AG04449 (cell line): ENCODE results near the gene METAP1.

Experiments
- CTCF ChIA-PET: fragments of 350-600 bp; formaldehyde crosslinking; extraction: SDS; loops from one replicate; lab custom pipeline; 2021; ENCODE audit warnings: antibody characterized with exemption; lab: Yijun Ruan, JAX
- POLR2A ChIA-PET: fragments of 400-600, 350-600 bp; formaldehyde crosslinking; extraction: SDS; loops from one replicate; lab custom pipeline; 2020; ENCODE audit warnings: antibody characterized with exemption, inconsistent platforms; lab: Yijun Ruan, JAX
- DNase-seq: peaks from one replicate; pipeline ENCODE4 v3.0.0-alpha.2; 2010; ENCODE audit warnings: low read depth, low spot score
- H3K4me3 ChIP-seq: 2 replicates; pipeline ENCODE4 v1.5.1; 2011; ENCODE audit warnings: low read depth, mild to moderate bottlenecking, control low read depth, low read length
- CTCF ChIP-seq: IDR thresholded peaks from one replicate; pipeline ENCODE4 v1.5.1; 2011; ENCODE audit warnings: mild to moderate bottlenecking, moderate library complexity, low read length, control low read depth, inconsistent platforms; ENCODE audit not compliant: insufficient read depth; ENCODE audit errors: missing control alignments

The METAP1 gene

GRCh38 chr4:99033956-99034355 lies 38.4 kb downstream of the METAP1 start:
- ChIA-PET CTCF (interaction anchor here (1.3 to 1.7 kb wide), 2 partner anchors 22 to 39 kb away, joined by 3 to 7 read pairs; partner anchors contain the start of gene METAP1), POLR2A (no interaction called here)
- DNase-seq = no peak
- TF ChIP-seq CTCF = no peak
- H3K4me3 ChIP-seq = no peak overlapping the region

- CTCF ChIA-PET = interaction anchor here (1.8 kb wide), 1 partner anchor 21 kb away, joined by 4 read pairs; no protein-coding TSS in a partner anchor
Observed at GRCh38 chr4:99038213-99038612, 42.7 kb downstream of the METAP1 start.

GRCh38 chr4:99043346-99043745 lies 47.8 kb downstream of the METAP1 start:
- no peak for TF ChIP-seq CTCF
- ChIA-PET CTCF (interaction anchor here (0.6 to 2.0 kb wide), 2 partner anchors 13 to 15 kb away, joined by 3 to 16 read pairs; no protein-coding TSS in a partner anchor), POLR2A (no interaction called here)
- DNase-seq = no peak
- no peak overlapping the region for H3K4me3 ChIP-seq

More at GRCh38 chr4:99038213-99038612, 42.7 kb downstream of the METAP1 start:
- TF ChIP-seq CTCF = no peak
- no peak overlapping the region for H3K4me3 ChIP-seq
- POLR2A ChIA-PET = no interaction called here
- no peak for DNase-seq

- TF ChIP-seq CTCF = no peak
- H3K4me3 ChIP-seq = no peak overlapping the region
- POLR2A ChIA-PET = no interaction called here
- CTCF ChIA-PET = interaction anchor here (1.8 kb wide), 1 partner anchor 9 kb away, joined by 20 read pairs; no protein-coding TSS in a partner anchor
- no peak for DNase-seq
Observed at GRCh38 chr4:99047710-99048109, 52.2 kb downstream of the METAP1 start.

- TF ChIP-seq CTCF = no peak
- CTCF ChIA-PET = interaction anchor here (1.1 to 1.5 kb wide), 3 partner anchors 20 to 61 kb away, joined by 3 to 4 read pairs (median 3); no protein-coding TSS in a partner anchor
Observed at GRCh38 chr4:99052902-99053301, 57.4 kb downstream of the METAP1 start.

GRCh38 chr4:99054428-99054994 lies 59.0 kb downstream of the METAP1 start:
- H3K4me3 ChIP-seq = no peak overlapping the region
- ChIA-PET POLR2A (interaction anchor here (0.6 kb wide), 1 partner anchor 701 kb away, joined by 3 read pairs; no protein-coding TSS in a partner anchor), CTCF (interaction anchor here (1.1 to 4.9 kb wide), 4 partner anchors 10 to 409 kb away, joined by 3 to 21 read pairs (median 6); partner anchors contain the start of genes EIF4E and METAP1)
- TF ChIP-seq CTCF = no peak
- no peak for DNase-seq

More at GRCh38 chr4:99052902-99053301, 57.4 kb downstream of the METAP1 start:
- POLR2A ChIA-PET = no interaction called here
- no peak overlapping the region for H3K4me3 ChIP-seq
- DNase-seq = no peak
